ACC112 (cell line): ENCODE measurements around the gene IGFN1.
A peak's percentile ranks its signal among the peaks of the same experiment; 100 is the strongest.
"Not testable (repeated sequence)": the region's sequence is repeated elsewhere in the genome, so short reads cannot be mapped to it uniquely, and the experiment has no call there.

ENCODE experiments used
- H2AFZ ChIP-seq: fragments of 200-600 bp; sonication (generic); one replicate; pipeline ENCODE4 v1.6.0; 2017; ENCODE audit warnings: antibody characterized with exemption, low read length; ENCODE audit not compliant: unreplicated experiment
- H3K27ac ChIP-seq: fragments of 200-600 bp; sonication (generic); 2 replicates; pipeline ENCODE4 v1.5.1; 2014; ENCODE audit warnings: low read depth, mild to moderate bottlenecking, antibody characterized with exemption, low read length, moderate library complexity
- H3K27me3 ChIP-seq: fragments of 200-600 bp; sonication (generic); 2 replicates; pipeline ENCODE4 v1.6.1; 2014; ENCODE audit warnings: mild to moderate bottlenecking, antibody characterized with exemption, low read length, moderate library complexity, mixed read lengths; ENCODE audit not compliant: insufficient read depth
- H3K36me3 ChIP-seq: fragments of 200-600 bp; sonication (generic); 2 replicates; pipeline ENCODE4 v1.6.1; 2016; ENCODE audit warnings: mild to moderate bottlenecking, antibody characterized with exemption, low read length, moderate library complexity, mixed read lengths; ENCODE audit not compliant: insufficient read depth
- H3K4me1 ChIP-seq: fragments of 200-600 bp; sonication (generic); one replicate; pipeline ENCODE4 v1.6.1; 2016; ENCODE audit warnings: low read length, mixed read lengths; ENCODE audit not compliant: insufficient read depth, unreplicated experiment, control insufficient read depth
- H3K4me3 ChIP-seq: fragments of 200-600 bp; sonication (generic); 2 replicates; pipeline ENCODE4 v1.5.1; 2014; ENCODE audit warnings: mild to moderate bottlenecking, low read depth, low read length
- H3K79me2 ChIP-seq: fragments of 200-600 bp; sonication (generic); one replicate; pipeline ENCODE4 v1.6.0; 2016; ENCODE audit warnings: low read length; ENCODE audit not compliant: control insufficient read depth, unreplicated experiment, insufficient read depth

The IGFN1 gene

DNA sequence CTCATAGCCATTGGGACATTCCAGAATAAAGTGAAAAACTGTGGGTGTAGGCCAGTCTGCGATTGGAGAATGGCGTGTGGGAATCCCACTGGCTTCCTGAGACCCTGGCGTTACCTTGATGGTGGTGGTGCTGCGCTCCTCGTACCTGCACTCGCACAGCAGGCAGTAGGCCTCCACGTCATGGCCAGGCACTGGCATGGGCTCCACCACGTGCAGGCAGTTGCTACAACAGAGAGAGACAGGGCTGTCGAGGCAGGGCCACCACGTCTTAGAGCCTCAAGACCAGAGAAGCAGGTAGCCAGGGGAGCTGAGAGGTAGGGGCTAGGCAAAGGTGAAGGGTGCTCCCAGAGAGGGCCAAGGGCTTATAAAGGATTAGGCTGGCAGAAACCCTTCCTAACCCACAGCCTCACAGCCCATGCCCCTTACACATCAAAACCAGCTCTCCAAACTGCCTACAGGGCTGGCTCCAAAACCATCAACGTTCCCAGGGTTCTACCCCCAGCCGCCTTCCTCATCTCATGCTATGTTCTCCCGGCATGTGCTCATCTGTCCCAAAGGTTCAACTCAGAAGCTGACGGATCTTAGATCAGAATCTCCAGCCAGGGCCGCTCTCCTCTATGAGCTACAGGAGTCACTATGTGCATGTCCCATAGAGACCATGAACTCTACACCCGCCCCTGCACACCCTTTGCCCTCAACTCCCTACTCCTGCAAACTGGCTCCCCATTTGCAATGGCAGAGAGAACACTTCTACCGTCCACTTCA lies 43.8 kb upstream of the IGFN1 start:
- Histone ChIP-seq H3K36me3 (peaks cover 11% of the 10 kb centered on the region; the same call in 1 of the 2 replicates), H2AFZ (no peak overlapping the region), H3K27ac (no peak overlapping the region), H3K4me3 (no peak overlapping the region), H3K4me1 (no peaks in the 10 kb centered on the region), H3K27me3 (no peaks in the 10 kb centered on the region), H3K79me2 (no peaks in the 10 kb centered on the region)

GRCh38 chr1:201147396-201148015 lies 43.1 kb upstream of the IGFN1 start:
- no peaks in the 10 kb centered on the region for H3K27me3 ChIP-seq
- H3K4me1 ChIP-seq: peaks cover 3% of the 10 kb centered on the region
- no peak overlapping the region for H3K27ac ChIP-seq
- no peaks in the 10 kb centered on the region for H3K79me2 ChIP-seq
- H3K4me3 ChIP-seq: no peak overlapping the region
- H3K36me3 ChIP-seq: peaks cover 11% of the 10 kb centered on the region; the same call in 1 of the 2 replicates
- no peak overlapping the region for H2AFZ ChIP-seq

DNA sequence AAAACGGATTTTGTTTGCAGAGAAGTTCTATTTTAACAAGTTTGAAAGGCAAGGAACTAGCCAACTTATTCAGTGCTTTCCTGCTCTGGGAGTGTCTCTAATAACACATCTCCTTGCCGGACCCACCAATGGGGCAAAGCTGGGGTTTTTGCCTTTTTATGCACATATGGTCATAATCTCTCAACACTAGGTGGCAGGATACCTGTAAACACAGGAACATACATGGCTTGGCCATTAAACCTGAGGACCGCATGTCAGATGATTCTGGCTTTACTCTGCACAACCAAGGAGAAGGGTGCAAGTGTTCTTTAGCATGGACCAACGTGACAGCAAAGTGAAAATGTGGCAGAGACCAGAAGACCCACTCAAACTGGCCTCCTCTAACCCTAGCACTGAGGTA lies 41.2 kb upstream of the IGFN1 start:
- peaks cover 16% of the 10 kb centered on the region for H3K4me1 ChIP-seq
- no peaks in the 10 kb centered on the region for H3K27me3 ChIP-seq
- no peak overlapping the region for H2AFZ ChIP-seq
- H3K79me2 ChIP-seq: peaks cover 9% of the 10 kb centered on the region
- H3K27ac ChIP-seq: no peak overlapping the region
- peaks cover 5% of the 10 kb centered on the region; the same call in 1 of the 2 replicates for H3K36me3 ChIP-seq
- no peak overlapping the region for H3K4me3 ChIP-seq

- Histone ChIP-seq H3K79me2 (peaks cover 9% of the 10 kb centered on the region), H3K4me3 (peak overlapping the region; percentile 96), H3K27ac (no peak overlapping the region), H3K4me1 (peaks cover 16% of the 10 kb centered on the region), H2AFZ (peak overlapping the region; percentile 99), H3K36me3 (peaks cover 5% of the 10 kb centered on the region; the same call in 1 of the 2 replicates), H3K27me3 (peaks cover 26% of the 10 kb centered on the region; the same call in 1 of the 2 replicates)
These were observed 36.9 kb upstream of the IGFN1 start for GRCh38 chr1:201153474-201154388.

DNA sequence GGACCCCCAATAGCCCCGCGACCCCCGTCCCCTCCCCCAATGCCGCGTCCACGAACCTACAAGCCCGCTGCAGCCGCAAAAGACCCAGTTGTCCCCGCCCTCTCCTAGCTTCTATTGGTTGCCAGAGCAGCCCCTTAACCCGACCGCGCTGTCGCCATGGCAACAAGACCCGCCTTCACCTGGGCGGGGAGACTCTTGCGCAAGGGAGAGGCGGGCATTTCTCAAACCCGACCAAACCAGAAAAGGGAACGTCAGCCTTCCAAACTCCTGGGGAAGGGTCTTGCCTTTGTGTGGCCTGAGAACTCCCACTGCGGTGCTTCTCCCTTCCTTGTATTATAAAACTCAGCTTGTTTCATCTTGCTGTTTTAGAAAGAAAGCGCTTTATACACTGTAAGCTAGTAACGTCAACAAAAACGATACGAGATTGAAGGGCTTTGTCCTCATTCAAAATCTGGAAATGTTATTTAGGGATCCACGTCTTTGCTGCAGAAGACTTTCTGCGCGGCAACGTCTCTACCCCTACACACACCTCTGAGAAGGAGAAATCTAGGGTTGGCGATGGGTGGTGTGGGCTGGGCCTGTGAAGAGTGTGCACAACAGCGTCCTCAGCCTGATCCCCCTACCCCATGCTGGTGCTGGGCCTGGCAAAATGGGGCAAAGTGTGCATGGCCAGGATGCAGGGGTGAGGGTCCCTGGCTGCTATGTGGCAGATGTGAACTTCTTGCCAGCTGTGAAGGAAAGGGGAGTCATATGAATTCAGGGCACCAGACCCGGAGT lies 36.0 kb upstream of the IGFN1 start, which contains the start of gene TMEM9:
Gene TMEM9, minus strand, starts transcription at position 86 of the 777 bp plus-strand sequence. CDS start 551 bp downstream, outside the sequence.
- H3K4me3 ChIP-seq: peak within 1 kb of the TSS; percentile 96
- H3K27me3 ChIP-seq: peaks cover 26% of the 10 kb centered on the region; the same call in 1 of the 2 replicates
- peaks cover 5% of the 10 kb centered on the region; the same call in 1 of the 2 replicates for H3K36me3 ChIP-seq
- H3K79me2 ChIP-seq: peaks cover 9% of the 10 kb centered on the region
- H2AFZ ChIP-seq: peak within 1 kb of the TSS; percentile 99
- H3K27ac ChIP-seq: no peak within 1 kb of the TSS
- peaks cover 16% of the 10 kb centered on the region for H3K4me1 ChIP-seq

DNA sequence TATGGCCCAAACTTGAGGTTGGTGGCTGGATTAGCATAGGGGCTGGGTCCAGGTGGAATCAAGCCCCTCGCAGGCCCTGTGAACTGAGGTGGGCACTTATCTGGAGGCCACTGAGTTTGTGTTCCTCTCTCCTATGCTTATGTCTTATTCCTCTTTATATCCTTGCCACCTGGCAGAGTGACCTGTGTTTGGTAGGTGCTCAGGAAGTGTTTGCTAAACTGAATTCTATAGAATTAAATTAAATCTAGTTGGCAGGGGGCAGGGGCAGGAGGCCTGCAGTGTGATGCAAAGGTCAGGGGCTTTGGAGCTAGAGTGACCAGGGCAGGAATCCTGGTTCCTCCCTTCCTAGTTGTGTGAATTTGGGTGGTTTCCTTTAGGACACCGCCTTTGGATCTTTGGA lies 35.3 kb upstream of the IGFN1 start:
- H3K4me1 ChIP-seq: peaks cover 16% of the 10 kb centered on the region
- peaks cover 5% of the 10 kb centered on the region; the same call in 1 of the 2 replicates for H3K36me3 ChIP-seq
- no peak overlapping the region for H2AFZ ChIP-seq
- no peak overlapping the region for H3K4me3 ChIP-seq
- no peak overlapping the region for H3K27ac ChIP-seq
- peaks cover 9% of the 10 kb centered on the region for H3K79me2 ChIP-seq
- H3K27me3 ChIP-seq: peaks cover 26% of the 10 kb centered on the region; the same call in 1 of the 2 replicates

DNA sequence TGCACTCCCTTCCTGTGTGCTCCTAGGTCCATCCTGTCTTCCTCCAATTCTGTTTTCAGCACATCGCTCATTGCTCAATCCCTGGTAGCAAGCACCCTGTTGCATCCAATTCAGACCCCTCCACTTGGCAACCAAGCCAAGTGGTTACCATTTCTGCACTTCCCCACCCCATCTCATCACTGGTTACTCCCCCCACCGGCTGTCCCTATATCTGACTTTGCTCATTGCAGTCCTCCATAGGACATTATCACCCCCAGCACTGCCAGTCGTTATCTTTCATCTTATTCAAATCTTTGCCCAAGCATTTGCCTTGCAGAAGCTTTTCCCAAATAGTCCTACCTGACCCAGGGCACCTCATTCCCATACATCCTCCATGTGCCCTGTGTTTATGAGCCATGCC lies 34.3 kb upstream of the IGFN1 start:
- Histone ChIP-seq H2AFZ (no peak overlapping the region), H3K4me1 (peaks cover 16% of the 10 kb centered on the region), H3K27me3 (peaks cover 28% of the 10 kb centered on the region), H3K27ac (no peak overlapping the region), H3K4me3 (no peak overlapping the region), H3K79me2 (peaks cover 9% of the 10 kb centered on the region), H3K36me3 (peaks cover 4% of the 10 kb centered on the region; the same call in 1 of the 2 replicates)

DNA sequence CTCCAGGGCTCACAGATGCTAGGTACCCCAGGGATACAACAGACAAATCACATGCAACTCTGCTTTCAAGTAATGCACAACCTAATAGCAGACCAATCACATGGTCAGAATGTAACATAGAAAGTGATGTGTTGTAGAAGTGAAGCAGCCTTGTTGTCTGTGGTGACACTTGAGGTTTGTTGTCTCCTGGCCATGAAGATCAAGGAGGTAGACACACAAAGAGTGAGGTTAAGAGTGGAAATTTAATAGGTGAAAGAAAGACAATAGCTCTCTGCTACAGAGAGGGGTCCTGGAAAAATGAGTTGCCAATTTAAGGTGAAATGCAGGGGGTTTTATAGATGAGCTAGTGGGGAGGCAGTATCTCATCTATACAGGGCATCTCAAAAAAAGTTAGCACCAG lies 33.8 kb upstream of the IGFN1 start:
- Histone ChIP-seq H3K27ac (no peak overlapping the region), H2AFZ (no peak overlapping the region), H3K4me1 (peaks cover 16% of the 10 kb centered on the region), H3K36me3 (no peaks in the 10 kb centered on the region), H3K4me3 (no peak overlapping the region), H3K27me3 (peaks cover 32% of the 10 kb centered on the region), H3K79me2 (peaks cover 9% of the 10 kb centered on the region)

DNA sequence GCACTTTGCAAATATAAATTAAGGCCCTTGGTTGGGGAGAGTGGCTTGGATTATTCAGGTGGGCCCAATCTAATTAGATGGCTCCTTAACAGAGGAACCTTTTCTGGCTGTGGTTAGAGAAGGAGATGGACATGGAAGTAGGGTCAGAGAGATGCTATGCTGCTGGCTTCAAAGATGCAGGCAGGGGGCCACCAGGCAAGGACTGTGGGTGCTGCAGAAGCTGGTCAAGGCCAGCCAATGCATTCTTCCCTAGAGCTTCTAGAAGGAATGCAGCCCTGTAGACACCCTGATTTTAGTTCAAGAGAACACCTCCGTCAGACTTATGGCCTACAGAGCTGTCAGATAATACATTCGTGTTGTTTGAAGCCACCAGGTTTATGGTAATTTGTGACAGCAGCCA lies 32.7 kb upstream of the IGFN1 start:
- no peak overlapping the region for H3K4me3 ChIP-seq
- no peak overlapping the region for H2AFZ ChIP-seq
- H3K36me3 ChIP-seq: no peaks in the 10 kb centered on the region
- H3K4me1 ChIP-seq: peaks cover 8% of the 10 kb centered on the region
- peaks cover 32% of the 10 kb centered on the region for H3K27me3 ChIP-seq
- H3K79me2 ChIP-seq: peaks cover 9% of the 10 kb centered on the region
- H3K27ac ChIP-seq: no peak overlapping the region

- H3K79me2 ChIP-seq, H3K36me3 ChIP-seq, H3K27ac ChIP-seq, H3K4me3 ChIP-seq, H3K4me1 ChIP-seq, H2AFZ ChIP-seq: not testable (repeated sequence)
- H3K27me3 ChIP-seq: peaks cover 14% of the 10 kb centered on the region
These were observed 27.6 kb upstream of the IGFN1 start for GRCh38 chr1:201163036-201163435.
